Stimulated activated CD8-positive, alpha-beta memory T cell treated with anti-CD3 and anti-CD28 coated beads, Interleukin-7, amount 100 ng/mL, for 24 hours (primary cell): ENCODE results near the gene CYLD.

Experiments used
- DNase-seq: peaks from one replicate; pipeline ENCODE4 v3.0.0-alpha.2; 2020; ENCODE audit warnings: low read depth

CYLD gene

GRCh38 chr16:50740736-50741135, 1.1 kb upstream of the CYLD start:
- DNase-seq: no peak

- no peak for DNase-seq
These were observed 583 bp upstream of the CYLD start for GRCh38 chr16:50741225-50741780.

GRCh38 chr16:50742576-50743200, 802 bp downstream of the CYLD start:
- no peak for DNase-seq

- no peak for DNase-seq
These were observed 1.8 kb downstream of the CYLD start for GRCh38 chr16:50743581-50744225.

DNA sequence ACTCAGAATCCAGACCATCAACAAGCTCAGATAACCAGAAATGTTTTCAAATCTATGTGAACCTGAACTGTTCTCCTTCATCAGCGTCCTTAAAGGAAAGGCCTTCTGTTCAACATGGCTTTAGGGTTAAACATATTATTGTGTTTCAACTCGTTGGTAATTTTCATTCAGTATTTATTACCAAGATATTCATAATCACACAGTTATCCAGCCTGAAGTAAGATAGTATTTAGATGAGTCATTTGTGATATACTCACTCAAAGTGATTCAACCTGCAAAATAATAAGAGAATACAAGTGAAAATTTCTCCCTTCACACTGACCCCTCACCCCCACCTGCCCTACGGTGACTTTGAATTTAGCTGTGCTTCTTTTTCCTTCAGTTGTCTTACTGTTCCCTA, 3.0 kb downstream of the CYLD start:
- no peak for DNase-seq

GRCh38 chr16:50745940-50746339, 4.1 kb downstream of the CYLD start:
- DNase-seq: no peak

- no peak for DNase-seq
These were observed 5.5 kb downstream of the CYLD start for GRCh38 chr16:50747207-50747956.

DNA sequence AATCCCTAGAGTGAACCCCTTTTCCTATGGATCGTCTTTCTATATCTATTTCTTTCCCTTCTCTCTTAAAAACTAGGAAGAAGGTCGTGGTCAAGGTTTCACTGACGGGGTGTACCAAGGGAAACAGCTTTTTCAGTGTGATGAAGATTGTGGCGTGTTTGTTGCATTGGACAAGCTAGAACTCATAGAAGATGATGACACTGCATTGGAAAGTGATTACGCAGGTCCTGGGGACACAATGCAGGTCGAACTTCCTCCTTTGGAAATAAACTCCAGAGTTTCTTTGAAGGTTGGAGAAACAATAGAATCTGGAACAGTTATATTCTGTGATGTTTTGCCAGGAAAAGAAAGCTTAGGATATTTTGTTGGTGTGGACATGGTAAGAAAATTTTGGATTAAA, 9.6 kb downstream of the CYLD start:
- no peak for DNase-seq

- no peak for DNase-seq
These were observed 10.8 kb downstream of the CYLD start for GRCh38 chr16:50752471-50753235.

DNA sequence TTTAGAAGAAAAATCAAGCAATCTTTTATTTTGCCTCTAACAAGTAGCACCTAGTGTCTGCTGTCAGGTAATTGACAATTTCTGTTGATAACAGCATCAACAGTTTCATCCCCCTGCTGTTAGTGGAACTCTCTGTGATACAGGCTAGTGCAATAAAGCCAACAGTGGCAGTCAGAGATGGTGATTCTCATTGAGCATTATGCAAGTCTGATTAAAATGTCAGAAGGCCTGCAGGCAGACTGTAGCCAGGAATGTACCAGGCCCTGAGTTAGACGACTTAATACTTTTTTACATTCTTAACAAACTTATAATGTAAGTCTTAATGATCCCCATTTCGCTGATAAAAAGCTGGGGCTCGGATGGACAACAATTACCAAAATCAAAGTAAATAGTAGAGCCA, 14.6 kb downstream of the CYLD start:
- no peak for DNase-seq

DNA sequence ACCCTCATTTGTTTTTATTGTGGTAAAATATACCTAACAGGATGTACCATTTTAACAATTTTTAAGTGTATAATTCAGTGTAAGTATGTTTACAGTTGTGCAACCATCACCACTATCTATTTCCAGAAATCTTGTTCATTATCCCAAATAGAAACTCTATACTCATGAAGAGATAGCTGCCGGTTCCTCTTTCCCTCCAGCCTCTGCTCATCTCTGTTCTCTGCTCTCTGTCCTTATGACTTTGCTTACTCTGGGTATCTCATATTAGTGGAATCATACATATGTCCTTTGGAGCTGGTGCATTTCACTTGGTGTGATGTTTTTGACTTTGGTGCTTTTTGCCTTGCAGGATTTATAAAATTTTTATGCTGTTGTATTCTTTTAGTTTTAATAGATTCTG, 19.4 kb downstream of the CYLD start:
- no peak for DNase-seq

GRCh38 chr16:50762241-50762640, 20.4 kb downstream of the CYLD start:
- DNase-seq: no peak

DNA sequence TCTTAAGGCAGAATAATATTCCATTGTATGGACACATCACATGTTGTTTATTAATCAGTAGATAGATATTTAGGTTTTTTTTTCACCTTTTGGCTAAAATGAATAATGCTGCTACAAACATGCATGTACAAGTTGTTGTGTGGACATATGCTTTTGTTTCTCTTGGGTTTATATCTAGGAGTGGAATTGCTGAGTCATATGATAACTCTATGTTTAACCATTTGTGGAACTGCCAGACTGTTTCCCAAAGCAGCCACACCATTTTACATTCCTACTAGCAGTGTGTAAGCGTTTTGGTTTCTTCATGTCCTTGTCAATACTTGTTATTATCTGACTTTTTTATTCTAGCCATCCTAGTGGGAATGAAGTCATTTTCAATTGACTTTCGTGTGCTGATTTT, 21.3 kb downstream of the CYLD start:
- no peak for DNase-seq

- no peak for DNase-seq
These were observed 23.4 kb downstream of the CYLD start for GRCh38 chr16:50765260-50765659.

DNA sequence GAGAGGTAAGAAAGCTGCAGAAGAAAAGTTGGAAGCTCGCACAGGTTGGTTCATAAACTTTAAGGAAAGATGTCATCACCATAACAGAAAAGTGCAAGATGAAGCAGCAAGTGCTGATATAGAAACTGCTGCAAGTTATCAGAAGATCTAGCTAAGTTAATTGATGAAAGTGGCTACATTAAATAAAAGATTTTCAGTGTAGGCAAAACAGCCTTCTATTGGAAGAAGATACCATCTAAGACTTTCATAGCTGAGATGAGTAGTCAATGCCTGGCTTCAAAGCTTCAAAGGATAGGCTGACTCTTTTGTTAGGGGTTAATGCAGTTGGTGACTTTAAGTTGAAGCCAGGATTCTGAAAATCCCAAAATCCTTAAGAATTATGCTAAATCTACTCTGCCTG, 24.0 kb downstream of the CYLD start:
- DNase-seq: no peak

GRCh38 chr16:50767197-50767596, 25.3 kb downstream of the CYLD start:
- no peak for DNase-seq

GRCh38 chr16:50771366-50771765, 29.5 kb downstream of the CYLD start:
- DNase-seq: no peak

GRCh38 chr16:50774405-50774804, 32.5 kb downstream of the CYLD start:
- DNase-seq: no peak

DNA sequence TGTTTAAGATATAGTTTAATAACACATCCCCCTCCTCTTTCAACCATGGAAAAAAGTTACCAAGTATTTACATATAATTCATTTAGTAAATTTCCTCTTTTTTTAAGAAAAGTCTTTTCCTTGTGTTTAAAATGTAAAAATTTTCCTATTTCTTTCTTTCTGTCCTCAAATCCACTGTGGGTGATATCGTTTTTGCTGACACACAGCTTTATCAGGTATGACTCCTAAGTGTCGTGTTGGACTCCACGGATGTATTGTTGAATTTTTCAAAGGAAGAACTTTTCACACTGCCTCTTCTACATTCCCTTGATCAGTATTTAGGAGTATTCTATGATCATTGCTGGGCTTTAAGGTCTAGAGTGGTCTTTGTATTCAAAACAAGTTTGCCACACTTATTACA, 33.1 kb downstream of the CYLD start:
- DNase-seq: no peak

DNA sequence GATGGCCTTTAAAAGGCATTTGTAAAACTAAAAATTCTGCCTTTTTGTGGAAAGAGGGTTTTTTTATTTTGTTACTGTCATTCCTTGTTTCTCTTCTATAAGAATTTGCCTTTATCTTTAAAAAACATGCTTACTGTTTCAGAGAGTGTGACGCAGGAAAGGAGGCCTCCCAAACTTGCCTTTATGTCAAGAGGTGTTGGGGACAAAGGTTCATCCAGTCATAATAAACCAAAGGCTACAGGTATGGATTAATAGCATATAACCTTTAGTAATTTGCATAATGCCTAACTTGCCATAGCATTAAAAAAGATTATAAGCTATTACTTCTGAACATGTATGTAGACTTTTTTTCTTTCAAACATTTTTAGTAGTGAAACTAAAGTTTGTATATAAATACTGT, 34.2 kb downstream of the CYLD start:
- no peak for DNase-seq

GRCh38 chr16:50778284-50779163, 36.6 kb downstream of the CYLD start:
- no peak for DNase-seq
